HG03442 (cell line): ENCODE data around the gene XRCC6.
A peak's percentile ranks its signal among the peaks of the same experiment; 100 is the strongest.
"Not testable (repeated sequence)": the region's sequence is repeated elsewhere in the genome, so short reads cannot be mapped to it uniquely, and the experiment has no call there.

Experiments used
- ATAC-seq: cut with Tn5 transposase; IDR thresholded peaks from one replicate; pipeline ENCODE4 v1.9.1; 2021; ENCODE audit warnings: mild to moderate bottlenecking, moderate library complexity; ENCODE audit not compliant: unreplicated experiment

XRCC6 gene

DNA sequence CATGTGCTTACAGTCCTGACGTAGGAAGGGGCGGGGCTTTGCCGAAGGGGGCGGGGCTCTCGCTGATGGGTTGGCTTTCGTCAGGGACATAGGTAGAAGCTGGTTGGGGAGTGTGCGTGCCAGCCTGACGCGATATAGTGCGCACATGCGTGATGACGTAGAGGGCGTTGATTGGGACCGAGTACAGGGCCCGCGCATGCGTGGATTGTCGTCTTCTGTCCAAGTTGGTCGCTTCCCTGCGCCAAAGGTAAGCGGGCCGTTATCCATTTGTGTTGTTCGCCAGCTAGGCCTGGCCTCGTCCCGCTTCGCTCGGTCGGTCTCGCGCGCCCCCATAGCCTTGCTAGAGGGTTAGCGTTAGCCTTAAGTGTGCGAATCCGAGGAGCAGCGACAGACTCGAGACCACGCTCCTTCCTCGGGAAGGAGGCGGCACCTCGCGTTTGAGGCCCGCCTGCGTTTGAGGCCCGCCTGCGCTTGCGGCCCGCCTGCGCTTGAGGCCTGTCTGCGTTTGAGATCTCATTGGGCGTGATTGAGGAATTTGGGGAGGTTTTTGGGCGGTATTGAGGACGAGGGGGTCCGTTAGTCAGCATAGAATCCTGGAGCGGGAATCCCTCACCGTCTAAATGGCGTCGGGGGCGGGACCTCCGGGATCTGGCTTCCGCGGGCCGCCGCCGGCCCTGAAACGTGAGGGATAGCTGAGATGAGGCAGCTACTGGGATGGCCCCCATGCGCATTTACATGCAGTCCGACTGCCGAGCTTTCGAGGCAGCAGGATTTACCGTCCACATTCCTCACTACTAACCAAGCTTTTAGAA, at the start of gene XRCC6:
Gene XRCC6 (plus strand): TSS at position 197 of the 812 bp plus-strand sequence. CDS start 710 bp downstream, outside the sequence.
- peak; percentile 82 for ATAC-seq

- no peak for ATAC-seq
These were observed 49.3 kb upstream of the XRCC6 start for GRCh38 chr22:41571786-41572185.

DNA sequence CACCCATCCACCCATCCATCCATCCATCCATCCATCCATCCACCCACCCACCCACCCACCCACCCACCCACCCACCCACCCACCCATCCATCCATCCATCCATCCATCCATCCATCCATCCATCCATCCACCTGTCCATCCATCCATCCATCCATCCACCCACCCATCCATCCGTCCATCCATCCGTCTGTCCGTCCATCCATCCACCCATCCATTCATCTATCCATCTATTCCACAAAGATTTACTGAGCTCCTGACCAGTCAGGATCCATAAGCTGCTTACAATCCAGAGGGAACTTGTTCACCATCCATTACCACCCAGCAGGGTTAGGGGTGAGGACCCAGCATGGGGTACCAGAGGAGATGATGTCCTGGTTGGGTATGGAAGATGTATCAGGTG, 48.8 kb upstream of the XRCC6 start:
- ATAC-seq, result not testable (repeated sequence)

GRCh38 chr22:41573677-41574076, 47.4 kb upstream of the XRCC6 start:
- no peak for ATAC-seq

- no peak for ATAC-seq
These were observed 46.2 kb upstream of the XRCC6 start for GRCh38 chr22:41574847-41575381.

DNA sequence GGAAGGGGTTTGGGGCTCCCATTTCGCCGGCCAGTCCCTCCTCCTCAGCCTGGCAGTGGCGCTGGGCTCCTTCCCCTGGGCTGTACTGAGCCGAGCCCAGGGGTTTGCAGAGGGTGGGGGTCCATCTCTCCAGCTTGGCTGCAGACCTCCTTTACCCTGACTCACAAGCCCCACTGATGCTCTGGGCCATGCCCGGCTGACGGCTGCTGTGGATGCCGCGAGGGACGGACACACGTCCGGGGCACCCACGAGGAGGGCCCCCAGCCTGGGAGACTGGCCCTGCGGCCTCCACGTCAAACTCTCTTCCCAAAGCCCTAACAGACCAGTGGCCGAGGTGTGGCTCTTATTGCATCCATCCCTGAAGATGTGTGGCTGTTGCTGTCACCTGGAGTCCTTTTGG, 45.6 kb upstream of the XRCC6 start:
- no peak for ATAC-seq

GRCh38 chr22:41576877-41577276, 44.2 kb upstream of the XRCC6 start:
- ATAC-seq, result no peak

DNA sequence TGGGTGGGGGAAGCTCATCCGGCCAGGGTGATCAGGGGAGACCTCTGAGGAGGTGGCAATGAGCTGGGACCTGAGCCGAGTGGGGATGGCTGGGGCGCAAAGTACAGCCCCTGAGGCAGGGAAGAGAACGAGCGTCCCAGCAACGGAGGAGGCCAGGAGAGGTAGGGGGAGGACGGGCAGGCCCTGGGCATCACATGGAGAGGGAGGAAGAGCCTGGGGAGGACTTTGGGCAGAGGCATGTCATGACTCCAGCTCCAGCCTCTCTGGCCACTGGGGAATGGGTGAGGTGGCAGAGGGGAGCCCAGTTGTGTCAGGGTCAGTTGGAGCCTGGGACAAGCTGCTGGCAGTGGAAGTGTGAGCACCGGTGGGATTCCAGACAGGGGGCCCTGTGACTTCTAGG, 43.0 kb upstream of the XRCC6 start:
- ATAC-seq, result no peak

DNA sequence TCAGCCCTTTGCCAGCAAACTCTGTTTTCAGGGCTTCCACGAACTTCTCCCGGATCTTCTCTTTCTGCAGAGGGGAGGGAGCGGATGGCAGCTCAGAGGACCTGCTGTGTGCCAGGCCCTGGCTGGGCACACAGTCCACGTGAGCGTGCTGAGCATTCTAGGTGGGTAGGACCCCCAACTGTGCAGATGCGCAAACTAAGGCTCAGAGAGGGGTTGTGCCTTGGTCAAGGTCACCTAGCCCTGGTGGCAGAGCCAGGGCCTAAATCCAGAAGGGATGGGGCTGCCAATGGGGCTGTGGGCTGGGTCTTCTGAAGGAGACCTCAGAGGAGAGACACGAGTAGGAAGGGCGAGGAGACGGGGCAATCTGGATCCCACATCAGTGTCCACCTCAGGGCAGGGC, 42.3 kb upstream of the XRCC6 start:
- ATAC-seq, result no peak

- ATAC-seq, result no peak
These were observed 41.6 kb upstream of the XRCC6 start for GRCh38 chr22:41579297-41579996.

- ATAC-seq, result no peak
These were observed 41.1 kb upstream of the XRCC6 start for GRCh38 chr22:41579997-41580355.

- no peak for ATAC-seq
These were observed 38.4 kb upstream of the XRCC6 start for GRCh38 chr22:41582694-41583093.

- no peak for ATAC-seq
These were observed 36.2 kb upstream of the XRCC6 start for GRCh38 chr22:41584881-41585280.

DNA sequence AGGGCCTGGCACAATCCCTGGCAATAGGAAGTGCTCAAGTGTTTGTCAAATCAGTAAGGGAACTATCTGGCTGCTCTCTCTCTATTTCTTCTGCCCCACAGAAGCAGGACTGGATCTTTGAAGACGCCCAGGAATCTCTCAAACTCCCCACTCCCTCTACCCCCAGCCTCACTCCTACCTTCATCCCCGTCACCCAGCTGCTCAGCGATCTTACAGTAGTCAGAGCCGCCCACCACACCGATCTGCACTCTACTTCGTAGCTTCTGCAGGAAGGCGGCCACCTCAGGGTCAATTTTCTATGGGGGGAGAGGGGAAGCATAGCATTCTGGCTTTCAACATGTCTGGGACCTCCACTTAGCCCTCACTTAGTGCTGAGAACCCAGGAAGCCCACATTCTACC, 35.2 kb upstream of the XRCC6 start:
- ATAC-seq, result no peak

DNA sequence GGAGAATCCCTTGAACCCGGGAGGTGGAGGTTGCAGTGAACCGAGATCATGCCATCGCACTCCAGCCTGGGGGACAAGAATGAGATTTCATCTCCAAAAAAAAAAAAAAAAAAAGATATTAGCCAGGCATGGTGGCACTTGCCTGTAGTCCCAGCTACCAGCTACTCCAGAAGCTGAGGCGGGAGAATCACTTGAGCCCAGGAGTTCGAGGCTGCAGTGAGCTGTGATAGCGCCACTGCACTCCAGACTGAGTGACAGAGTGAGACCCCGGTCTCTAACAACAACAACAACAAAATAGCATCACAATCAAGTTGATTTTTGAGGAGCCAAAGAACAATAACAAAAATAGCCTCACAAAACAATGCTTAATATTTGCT, 33.8 kb upstream of the XRCC6 start:
- no peak for ATAC-seq

- ATAC-seq, result peak; percentile 84
These were observed 31.5 kb upstream of the XRCC6 start, which contains the start of gene PMM1 for GRCh38 chr22:41589391-41590241. Gene PMM1, minus strand, starts transcription at chr22:41589840. Its CDS starts 35 bp downstream, at chr22:41589805.

- not testable (repeated sequence) for ATAC-seq
These were observed 27.6 kb upstream of the XRCC6 start for GRCh38 chr22:41593336-41593960.

DNA sequence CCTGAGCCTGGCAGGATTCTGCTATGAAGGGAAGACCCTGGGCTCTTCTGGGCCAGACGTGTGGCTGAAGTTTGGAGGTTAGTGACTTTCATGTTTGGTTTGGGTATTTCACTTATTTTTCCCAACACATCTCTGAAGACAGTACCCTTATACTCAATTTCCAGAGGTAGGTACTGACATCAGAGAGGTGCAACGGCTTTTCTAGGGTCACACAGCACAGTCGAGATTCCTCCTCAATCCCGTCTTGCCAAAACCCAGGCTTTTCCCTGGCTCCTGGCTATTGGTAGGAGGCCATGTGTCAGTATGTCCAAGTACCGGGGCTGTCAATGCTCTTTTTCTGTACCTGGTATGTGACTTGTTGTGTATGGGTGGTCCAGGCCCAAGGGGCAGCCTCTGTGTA, 25.4 kb upstream of the XRCC6 start:
- ATAC-seq, result no peak

DNA sequence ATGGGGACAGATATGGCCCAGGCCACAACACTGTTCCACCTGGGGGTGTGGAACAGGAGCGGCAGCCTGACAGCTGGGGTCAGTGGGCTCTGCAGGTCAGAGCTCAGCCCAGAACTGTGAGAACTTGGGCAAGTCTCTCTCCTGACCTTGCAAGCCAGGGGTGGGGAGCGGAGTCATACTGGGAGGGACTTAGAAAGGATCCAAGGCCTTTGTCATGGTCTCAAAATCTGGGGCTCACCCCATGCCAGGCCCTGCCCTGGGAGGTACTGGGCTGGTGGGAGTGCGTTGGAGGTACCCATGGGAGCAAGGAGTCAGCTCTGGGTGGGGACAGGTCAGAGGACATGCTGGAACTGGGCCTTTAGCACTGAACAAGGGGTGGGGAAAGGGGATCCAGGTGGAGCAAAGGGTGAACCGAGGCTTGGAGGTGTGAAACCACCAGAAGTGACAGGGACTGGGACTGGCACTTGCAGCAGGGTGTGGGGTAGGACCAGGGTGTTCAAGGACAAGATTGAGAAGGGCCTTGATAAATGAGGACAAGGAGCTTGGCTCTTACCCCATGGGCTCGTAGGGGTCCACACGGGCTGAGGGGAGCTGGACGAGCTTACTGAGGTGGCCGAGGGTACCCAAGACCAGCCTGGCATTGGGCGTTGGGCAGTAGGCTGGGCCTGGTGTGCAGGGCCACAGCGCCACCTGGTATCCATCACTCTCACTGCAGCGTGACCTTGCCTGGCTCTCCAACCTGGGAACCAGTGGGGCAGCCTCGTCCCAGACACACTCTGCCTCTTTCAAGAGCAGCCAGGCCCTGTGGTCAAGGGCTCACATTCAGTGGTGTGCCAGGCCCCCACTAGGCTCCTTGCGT, 24.1 kb upstream of the XRCC6 start:
- ATAC-seq, result no peak

- ATAC-seq, result no peak
These were observed 23.5 kb upstream of the XRCC6 start for GRCh38 chr22:41597635-41597953.
